ENCODE results near the gene GAD1. TPM values are rescaled to one million over a fixed set of nuclear protein-coding genes. Genes with fewer than 3 reads are reported as not detected.

The GAD1 gene
- total RNA-seq, 2 donors from 2014 or later: 0.31 TPM; not detected in 1

DNA sequence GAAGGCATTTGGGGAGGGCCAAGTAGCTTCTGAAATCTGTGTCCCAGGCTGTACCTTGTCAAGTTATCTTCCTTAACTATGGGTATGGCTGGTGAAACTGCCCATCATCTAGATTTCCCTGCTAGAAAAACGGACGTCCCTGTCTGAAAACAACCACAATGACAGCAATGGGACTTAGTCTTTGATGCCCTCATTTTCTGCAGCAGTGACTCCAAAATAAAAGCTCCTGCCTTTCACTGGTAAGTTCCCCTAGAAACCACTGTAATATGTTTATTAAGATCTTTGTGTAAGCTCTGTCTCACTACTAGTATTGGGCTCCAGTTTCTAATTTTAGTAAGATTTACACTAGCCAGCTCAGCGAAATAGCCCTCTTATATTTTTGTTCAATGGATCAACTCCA, 65.2 kb downstream of the GAD1 start:
- ATAC-seq (no peak), DNase-seq (no peak)
- intact Hi-C loops (cut with DNase I, micrococcal nuclease): no loop called here

DNA sequence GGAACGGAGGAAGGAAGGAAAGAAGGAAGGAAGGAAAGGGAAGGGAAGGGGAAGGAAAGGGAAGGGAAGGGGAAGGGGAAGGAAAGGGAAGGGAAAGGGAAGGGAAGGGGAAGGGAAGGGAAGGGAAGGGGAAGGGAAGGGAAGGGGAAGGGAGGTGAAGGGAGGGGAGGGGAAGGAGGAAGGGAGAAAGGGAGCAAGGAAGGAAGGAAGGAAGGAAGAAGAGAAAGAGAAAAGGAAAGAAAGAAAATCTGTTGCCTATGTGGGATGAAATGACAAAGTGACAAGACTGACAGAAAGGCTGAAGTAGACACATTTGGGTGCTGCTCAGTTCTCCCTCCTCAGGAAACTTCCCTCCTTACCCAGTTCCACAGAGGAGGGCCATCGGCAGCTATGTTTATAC, 66.1 kb downstream of the GAD1 start:
- DNase-seq (no peak), ATAC-seq (no peak)
- intact Hi-C loops (cut with DNase I, micrococcal nuclease): no loop called here

DNA sequence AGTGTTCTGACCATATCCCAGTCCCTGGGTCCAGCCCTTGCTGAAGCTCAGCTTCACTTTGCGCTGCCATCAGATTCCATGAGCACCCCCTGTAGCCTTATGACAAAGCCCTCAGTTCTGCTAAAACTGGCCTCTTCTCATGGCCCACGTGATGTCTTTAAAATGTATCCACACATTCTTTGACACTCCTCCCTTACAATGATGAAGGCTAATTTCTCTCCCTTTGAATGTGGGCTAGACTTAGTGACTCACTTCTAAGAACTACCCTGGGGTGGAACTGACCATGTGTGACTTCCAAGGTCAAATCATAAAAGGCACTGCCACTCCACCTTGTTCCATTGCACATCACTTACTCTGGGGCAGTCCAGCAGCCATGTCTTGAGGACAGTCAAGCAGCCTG, 67.0 kb downstream of the GAD1 start:
- no peak for DNase-seq
- ATAC-seq: no peak
- intact Hi-C loops (cut with DNase I, micrococcal nuclease): no loop called here

DNA sequence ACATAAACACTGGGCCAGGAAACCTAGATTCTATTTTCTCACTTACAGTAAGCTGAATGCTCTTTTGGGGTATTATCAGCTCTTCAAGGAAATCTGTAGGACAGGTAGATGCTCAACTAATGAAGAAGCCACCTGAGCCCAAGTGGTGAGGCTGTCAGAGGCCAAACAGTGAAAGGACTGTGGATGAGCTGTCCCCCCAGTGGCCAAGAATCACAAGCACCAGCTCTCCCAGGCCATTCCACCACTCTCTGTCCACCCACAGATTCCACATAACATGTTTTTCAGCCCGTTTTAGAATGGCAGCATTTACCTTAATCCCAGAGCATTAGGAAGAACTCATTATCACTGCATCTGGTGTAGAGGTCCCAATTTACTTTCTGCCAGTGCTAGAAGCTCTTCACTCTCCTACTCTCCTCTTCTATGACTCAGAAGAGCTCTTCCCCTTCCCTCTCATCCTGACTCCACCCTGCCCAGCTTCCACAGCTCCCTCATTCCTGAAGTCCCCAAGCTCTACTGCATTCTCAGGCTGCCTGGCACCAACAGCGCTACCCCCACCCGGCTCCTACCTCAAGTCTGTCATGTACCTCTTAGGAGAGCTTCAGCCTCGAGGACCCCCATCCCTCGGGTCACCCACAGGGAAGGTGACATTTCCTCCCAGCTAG, 68.6 kb downstream of the GAD1 start:
- intact Hi-C loops (cut with DNase I, micrococcal nuclease): no loop called here
- DNase-seq: no peak
- ATAC-seq: no peak

DNA sequence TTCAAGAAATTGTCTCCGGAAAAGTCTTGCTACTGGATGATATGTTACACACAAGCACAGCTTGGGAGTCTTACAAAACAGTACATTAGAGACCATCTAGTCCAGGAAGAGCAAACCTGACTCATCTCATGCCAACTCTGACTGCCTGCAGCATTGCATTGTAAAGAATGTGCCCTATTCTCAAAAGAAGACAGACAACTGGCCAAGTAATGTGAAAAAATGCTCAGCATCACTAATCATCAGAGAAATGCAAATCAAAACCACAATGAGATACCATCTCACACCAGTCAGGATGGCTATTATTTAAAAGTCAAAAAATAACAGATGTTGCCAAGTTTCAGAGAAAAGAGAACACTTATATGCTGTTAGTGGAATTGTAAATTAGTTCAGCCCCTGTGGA, 69.7 kb downstream of the GAD1 start:
- intact Hi-C loops (cut with DNase I, micrococcal nuclease): no loop called here
- no peak for ATAC-seq
- no peak for DNase-seq

DNA sequence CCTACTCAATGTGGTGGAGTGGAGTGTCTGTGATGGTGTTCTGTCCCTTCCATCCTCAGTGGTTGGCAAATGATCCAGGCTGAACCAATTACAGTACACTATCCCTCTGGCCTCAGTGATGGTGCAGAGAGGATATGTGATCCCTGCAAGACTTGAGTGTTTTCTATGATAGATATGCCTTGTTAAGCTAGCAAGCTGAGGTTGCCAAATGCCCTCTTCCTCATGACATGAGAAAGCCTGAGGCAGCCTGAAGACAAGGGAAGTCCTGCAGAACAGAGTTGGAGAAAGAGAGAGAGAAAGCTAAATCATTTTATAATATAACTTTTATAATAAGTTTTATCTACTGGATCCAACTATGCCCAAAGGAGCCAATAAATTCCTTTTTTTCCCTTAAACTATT, 70.8 kb downstream of the GAD1 start:
- intact Hi-C loops (cut with DNase I, micrococcal nuclease): no loop called here
- DNase-seq: no peak
- ATAC-seq: no peak

DNA sequence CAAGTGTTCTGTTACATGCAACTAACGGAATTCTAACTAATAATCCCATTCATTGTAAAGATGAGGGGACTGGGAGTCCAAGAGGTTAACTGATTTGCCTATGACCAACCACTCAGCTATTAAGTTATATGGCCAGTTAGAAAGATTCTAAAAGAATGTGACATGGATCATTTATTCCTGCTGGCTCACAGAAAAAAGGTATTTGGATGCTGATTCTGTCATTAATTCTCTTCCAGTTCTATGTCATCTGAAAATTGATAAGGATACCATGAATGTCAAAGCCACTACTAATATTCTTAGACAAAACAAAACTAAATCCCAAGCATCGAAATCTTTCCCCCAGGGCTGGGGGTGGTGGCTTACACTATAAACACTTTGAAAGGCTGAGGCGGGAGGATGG, 71.2 kb downstream of the GAD1 start:
- no peak for DNase-seq
- ATAC-seq: no peak
- intact Hi-C loops (cut with DNase I, micrococcal nuclease): no loop called here

DNA sequence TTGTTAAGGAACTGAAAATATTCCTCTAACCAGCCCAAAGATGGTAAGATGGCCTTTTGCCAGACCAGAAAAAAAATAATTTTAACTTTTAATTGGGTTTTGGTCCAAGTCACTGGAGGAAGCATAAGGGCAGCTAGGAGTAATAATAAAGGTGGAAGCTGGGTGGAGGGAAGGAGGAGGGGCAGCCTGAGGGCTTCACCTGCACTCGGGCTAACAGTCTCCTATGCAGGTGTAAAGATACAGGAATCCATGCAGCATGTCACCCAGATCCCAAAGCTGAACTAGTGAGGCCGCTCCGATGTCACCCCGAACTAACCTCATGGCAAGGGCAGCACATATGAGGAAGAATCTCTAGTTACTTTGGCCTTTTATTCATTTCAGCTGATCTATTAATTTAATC, 75.2 kb downstream of the GAD1 start:
- ATAC-seq (no peak), DNase-seq (no peak)
- intact Hi-C loops (cut with DNase I, micrococcal nuclease): no loop called here

DNA sequence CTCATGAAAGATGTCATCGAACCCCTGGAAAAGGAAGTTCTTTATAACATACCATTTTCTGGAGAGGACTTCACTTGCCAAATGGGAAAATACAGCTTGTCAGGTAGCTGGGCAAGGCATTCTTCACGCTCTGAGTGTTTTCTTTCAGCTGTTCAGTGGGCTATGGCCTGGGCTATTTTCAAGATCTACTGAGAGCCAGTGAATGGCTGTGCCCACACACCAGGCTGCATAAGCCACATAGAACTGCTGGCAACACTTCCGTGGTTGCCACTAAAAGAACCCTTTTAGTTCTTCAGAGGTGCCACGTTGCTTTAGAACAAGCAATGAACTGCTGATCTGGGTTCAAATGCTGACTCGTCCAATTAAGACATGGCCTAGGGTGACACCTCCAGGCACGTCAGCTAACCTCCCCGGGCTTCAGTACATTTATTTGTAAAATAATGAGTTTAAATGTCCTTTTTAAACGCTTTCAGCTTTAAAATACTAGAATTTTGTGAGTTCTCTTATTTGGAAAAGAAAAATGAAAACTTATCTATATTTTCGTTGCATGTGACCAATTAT, 75.8 kb downstream of the GAD1 start:
- intact Hi-C loops (cut with DNase I, micrococcal nuclease): no loop called here
- no peak for DNase-seq
- ATAC-seq: no peak

DNA sequence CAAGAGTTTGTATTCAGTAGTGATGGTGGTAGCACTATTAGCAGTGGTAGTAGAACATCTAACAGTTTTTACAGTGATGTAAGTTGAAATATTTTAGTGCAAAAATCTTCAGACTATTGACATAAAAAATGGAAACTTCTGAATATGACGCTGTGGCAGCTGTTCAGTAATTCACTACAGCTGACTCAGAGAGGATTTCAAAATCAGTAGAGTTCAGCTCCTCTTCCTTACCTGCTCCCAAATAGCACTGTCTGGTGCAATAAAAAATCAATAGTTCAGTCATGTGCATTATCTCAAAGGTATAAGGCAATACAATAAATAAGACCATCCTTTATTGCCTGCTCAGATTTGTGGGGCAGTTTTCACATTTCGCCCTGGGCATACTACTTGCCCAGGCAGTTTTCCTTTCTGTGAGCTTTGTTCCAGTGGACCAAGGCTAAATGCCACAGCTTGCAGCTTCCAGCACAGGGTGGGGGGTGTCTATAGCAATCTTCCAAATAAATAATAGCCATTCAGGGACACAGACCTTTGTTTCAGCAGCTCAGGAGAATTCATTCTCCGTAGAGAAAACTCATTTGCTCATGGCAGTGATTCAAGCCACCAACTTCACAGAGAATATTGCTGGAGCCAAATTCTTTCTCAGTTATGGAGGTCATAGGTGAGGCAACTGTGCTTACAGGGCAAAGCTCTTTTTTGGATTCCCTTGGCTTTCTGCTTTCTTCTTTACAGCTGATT, 78.5 kb downstream of the GAD1 start:
- ATAC-seq: no peak
- no peak for DNase-seq
- intact Hi-C loops (cut with DNase I, micrococcal nuclease): no loop called here

DNA sequence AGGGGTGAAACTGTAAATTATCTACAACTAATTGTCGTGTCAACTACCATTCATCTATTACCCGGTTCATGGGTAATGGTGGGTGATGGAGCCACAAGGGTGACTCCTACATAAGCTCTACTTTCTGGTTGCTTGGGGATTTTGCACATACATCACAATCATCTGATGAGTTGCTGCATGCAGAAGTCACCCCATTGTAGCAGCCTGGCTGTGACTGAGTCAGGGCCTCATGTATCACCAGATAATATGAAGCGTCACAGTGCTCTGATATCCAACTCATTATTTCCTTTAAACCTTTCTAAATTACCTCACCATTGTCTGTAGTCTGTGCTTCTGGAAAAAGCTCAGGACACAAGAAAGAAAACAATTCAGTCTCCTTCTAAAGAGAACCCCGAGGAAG, 79.9 kb downstream of the GAD1 start:
- intact Hi-C loops (cut with DNase I, micrococcal nuclease): no loop called here
- no peak for ATAC-seq
- DNase-seq: no peak

DNA sequence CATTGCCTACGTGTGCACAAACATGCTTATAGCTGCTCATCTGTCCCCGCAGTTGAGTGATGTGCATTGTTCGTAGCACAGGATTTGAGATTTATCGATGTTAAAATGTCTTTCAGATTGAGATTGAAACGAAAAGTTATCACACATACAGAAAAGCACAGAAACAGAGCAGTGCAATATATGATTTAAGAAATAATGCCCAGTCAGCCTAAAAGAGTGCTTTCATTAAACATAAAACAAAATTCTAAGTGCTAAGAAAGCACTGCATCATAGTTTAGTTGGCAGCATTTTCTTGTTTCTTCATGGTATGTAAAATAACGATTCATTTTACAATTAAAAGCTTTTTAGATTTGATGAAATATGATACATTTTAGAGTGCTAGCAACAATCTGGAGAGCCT, 80.4 kb downstream of the GAD1 start:
- intact Hi-C loops (cut with DNase I, micrococcal nuclease): no loop called here
- no peak for DNase-seq
- no peak for ATAC-seq

DNA sequence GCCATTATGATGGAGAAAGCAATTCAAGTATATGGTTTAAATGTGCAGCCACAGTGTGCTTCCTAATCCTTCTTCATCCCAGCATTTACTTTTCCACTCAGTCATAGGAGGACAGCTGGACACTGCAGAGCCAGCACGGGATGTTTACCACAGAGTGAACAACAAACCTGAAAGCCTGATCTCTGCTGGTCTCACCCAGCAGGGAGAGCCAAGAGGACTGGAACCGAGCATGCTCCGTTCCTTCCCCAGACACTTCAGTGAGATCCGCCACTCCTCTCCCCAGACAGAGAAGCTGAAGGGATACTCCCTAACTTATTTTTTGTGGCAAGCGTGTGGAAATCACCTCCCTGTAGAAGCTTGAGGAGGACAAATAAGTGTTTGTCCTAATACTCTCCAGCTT, 89.2 kb downstream of the GAD1 start:
- DNase-seq (no peak), ATAC-seq (no peak)
- intact Hi-C loops (cut with DNase I, micrococcal nuclease): no loop called here

Other genes starting within 250 kb of the GAD1 start
- gene SP5, start 101.5 kb upstream of the GAD1 start, total RNA-seq: 1 to 10 TPM; 1.3 to 1.7 TPM
- gene ERICH2, start 46.5 kb upstream of the GAD1 start, total RNA-seq: not detected
- 10 to 100 TPM; 74.4 to 83.0 TPM for gene GORASP2, start 112.4 kb downstream of the GAD1 start, total RNA-seq

Measured in left colon (tissue), 2 donors.